Activated T-helper 1 cell treated with Interleukin-2 at 50 U/mL for 16 hours (primary cell): Measurements from ENCODE around the gene GPR62.
A peak's percentile ranks its signal among the peaks of the same experiment; 100 is the strongest.

Experiments
- DNase-seq: peaks from one replicate; pipeline ENCODE4 v3.0.0-alpha.2; 2020; ENCODE audit warnings: low read depth

GPR62 gene

DNA sequence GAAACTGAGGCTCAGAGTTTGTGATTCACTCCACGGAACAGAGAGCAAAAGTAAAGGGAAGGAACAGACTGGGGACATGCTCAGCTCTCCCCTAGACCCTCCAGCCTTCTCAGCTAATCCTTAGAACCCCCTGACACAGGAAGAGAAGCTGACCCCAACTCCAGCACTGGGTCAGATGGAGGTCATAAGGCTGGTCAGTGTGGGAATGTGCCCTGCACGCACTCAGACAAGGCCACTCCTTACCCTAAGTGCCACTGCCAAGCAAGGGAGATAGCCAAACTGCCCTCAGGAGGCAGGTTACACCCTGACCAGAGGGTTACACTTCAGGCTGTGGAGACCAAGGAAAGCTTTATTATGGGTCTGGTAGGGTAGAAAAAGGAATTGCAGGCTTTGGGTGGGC is 39.3 kb downstream of the GPR62 start:
- no peak for DNase-seq

DNA sequence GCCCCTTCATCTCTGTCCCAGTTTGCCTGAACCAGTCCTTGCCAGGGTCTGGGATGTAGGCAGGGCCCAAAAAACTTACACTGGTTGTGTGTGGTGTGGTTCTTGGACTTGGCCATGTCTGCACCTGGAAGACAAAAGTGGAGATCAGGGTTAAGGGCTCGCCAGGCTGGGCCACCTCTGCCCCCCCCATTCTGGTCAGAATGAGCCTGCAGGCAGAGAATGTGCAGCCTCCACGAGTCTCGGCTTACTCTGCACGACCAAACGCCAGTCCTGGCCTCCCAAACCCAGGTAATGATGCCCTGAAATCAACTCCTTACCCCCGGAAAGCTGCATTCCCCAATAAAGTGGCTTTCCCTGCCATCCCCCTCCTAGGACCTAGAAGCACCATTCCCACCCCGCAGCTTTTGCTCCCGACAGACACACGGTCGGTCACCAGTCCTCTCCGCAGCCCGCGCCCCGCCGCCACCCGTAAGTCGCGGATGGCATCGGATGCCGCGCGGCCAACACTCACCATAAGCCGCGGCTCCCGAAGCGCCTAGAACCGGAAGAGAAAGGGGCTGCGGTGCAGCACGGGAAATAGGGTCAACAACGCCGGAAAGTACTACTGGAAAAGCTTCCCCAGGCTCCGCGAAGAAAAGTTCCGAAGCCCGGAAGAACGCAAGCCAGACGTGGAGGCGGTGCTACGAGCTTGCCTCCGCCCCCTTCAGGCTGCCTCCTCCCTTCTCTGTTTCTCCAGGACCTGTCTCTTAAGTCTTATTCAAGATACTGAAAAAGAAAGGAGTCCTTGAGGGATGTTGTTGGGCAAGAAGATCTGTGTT is 40.4 kb downstream of the GPR62 start, which contains the start of gene RPL29:
Gene RPL29, minus strand, starts transcription at position 550 of the 818 bp plus-strand sequence. Its CDS starts 434 bp downstream, at position 116.
- peak; percentile 85 for DNase-seq

DNA sequence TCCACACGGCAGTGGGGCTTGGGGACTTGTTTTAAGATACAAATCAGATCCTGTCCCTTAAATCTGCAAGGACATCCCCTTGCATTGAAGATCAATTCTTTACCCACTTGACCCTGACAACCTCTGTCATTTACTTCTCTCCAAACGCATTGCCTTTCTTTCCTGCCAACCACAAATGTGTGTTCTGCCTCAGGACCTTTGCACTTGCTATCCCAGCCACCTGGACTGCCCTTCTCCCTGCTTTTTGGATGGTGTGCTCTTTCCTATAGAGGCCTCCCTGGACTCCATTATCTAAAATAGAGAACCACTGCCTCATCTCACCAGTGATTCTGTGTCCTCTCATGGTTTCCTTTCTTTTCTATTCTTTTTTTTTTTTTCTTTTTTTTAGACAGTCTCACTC is 42.0 kb downstream of the GPR62 start:
- no peak for DNase-seq

DNA sequence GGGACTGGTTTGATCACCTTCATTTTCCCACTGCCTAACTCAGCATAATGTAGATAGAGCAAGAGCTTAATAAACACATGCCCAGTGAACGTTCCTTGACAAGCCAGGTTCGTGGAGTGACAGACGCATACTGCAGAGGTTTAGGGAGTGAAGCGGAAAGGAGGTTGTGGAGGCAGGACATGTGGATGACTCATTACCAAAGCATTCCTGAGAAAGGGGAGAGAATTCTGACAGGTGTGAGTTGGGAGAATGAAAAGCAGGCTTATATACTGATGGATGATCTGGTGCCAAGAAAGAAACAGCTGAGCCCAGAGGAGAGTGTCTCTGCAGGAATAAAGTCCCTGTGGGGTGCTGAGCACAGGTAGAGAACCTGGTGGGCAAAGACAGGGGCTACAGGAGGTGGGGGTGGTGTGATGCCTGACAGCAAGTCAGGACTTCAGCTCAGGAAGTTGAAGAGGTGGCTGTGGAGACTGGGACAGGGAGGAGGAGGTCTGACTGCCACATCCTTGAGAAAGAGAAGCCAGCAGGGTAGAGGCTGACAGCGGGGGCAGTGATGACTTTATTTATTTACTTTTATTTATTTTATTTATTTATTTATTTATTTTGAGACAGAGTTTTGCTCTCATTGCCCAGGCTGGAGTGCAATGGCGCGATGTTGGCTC is 42.9 kb downstream of the GPR62 start:
- DNase-seq: no peak

DNA sequence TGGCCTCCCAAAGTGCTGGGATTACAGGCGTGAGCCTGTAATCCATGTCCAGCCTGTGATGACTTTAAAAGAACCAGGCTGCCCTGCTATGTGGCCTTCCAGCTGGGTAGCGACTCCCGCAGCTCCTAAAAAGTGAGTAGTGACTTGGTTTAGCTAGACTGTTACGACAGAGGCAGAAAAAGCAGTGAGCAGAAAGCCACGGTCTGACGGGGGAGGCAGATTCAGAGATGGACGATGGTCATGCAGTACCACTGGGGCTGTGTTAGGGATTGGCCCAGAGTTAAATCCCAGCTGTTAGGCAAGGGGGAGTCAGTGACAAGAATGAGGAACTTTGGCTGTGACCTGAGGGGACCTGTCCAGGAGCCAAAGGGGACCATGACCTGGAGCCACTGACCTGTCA is 43.6 kb downstream of the GPR62 start:
- no peak for DNase-seq

DNA sequence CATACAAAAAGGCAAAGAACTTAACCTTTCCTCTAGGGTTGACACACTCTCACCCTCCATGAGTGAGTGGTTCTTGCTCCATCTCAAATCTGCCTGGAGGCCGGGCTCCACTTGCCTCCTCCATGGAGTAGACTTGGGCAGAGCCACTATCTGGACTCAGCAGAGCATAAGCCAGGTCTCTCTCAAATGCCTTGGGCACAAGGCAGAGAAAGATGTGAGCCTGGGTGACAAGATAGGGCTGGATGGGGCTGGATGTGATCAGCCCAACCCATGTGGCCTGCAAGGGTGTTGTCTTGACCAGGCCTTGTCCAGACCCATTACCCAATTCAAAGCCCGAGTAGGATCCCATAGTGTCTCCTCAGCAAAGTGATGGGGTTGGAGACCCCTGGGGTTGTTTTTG is 44.7 kb downstream of the GPR62 start:
- DNase-seq: no peak

DNA sequence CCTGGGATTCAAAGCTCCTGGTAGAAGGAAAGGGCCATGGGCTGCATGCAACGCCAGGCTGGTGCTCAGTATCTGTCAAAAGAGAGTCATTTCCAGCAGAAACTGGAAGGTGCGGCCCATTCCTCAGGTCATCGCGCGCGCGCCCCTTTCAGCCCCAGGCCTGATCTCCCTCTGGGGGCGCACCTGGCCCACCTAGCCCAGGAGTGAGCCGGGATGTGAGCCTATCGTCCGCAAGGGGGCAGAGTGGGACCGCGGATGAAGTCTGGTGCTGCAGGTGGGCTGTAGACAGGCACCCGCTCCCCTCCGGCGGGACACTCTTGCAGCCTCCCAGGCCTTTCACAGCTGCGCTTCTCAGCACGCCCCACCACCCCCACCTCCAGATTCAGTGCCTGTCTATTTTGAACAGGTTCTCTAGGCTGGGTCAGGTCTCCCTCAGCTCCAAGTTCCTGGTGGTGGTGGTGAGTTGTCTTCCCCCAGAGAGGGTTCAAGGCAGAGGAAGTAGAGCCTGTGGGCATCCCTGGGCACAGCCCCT is 46.3 kb downstream of the GPR62 start:
- DNase-seq: peak; percentile 76

DNA sequence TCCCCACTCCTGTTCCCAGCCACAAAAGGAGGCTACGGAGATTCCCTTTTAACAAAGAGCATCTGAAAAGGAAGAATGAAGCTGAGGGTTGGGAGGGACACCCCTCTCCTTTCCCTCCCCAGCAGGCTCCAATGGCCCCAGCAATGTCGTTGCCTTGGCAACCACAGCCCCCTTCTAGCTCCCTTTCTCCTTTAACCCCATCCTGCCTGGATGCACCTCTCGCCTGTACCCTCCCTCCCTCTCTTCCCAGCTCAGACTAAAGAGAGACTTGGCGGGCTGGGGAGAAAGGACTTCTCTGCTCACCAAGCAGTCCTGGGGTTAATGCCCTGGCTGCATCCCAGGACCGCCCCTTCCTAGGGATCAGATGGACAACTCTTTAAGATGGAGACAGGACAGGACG is 47.6 kb downstream of the GPR62 start:
- no peak for DNase-seq

DNA sequence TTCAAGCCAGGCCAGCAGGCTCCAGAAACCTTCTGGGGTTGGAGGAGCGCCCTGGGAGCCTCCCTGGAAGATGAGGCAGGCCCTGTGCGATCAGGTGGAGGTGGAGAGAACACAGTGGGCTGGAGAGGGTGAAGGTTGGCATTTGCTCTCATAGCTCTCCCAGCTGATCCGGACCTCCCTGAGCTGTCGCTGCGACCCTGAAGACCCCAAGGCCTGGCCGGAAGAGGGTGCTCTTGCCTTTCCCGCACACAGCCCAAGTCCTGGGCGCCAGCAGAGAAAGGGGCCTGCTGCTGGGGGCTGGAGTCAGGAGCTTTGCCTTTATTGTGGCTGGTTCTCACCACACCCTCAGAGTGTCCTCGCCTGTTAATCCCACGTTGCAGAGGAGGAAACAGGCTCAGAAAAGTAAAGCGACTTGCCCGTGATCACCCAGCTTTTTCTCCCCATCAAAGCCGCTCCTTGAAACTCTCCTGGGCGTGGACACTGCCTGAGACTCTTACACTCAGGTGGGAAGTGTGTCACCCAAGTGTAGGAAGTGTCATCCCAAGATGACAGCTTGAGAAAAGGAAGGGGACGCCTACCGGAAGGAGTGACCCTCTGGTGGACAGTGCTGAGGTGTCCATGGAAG is 49.1 kb downstream of the GPR62 start:
- DNase-seq: no peak

DNA sequence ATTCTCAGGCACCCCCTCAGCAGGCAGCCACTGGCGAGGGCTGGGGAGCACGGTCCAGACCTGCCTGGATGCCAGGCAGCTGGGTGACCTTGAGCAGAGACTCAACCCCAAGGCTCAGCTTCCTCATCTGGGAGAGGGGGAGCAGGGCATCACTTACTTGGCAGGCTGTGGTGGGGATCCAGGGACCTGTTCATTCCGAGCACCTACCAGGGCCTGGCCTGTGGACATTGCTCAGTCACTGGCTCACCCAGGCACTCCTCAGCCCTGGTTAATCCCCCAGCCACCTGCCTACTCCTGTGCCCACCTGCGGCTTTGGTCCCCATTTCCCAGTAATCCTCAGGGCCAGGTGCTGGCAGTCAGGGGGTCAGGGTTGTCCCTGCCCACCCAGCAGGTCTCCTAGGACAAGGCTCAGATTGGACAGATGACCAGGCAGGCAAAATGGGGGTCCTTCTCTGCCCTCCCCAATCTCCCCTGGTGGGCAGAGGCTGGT is 49.8 kb downstream of the GPR62 start:
- DNase-seq: no peak

DNA sequence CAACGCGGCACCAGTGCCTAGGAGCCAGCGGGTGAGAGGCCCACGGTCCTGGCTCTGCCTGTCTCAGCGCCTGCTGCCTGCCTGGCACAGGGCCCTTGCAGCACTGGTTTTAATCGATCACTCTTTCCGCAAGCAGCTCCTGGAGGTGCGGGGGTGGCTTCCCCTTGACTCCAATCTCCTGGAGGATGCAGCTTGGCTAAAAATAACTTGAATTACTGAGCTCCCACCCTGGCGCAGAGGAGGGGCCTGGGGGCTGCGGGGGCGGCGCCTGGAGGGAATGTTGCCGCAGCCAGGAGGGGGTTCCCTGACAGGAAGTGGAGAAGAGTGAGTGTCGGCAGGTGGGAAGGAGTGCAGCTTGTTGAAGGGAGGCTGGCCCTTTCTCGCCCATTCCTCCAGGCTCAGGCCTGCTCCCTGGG is 50.4 kb downstream of the GPR62 start:
- DNase-seq: no peak

DNA sequence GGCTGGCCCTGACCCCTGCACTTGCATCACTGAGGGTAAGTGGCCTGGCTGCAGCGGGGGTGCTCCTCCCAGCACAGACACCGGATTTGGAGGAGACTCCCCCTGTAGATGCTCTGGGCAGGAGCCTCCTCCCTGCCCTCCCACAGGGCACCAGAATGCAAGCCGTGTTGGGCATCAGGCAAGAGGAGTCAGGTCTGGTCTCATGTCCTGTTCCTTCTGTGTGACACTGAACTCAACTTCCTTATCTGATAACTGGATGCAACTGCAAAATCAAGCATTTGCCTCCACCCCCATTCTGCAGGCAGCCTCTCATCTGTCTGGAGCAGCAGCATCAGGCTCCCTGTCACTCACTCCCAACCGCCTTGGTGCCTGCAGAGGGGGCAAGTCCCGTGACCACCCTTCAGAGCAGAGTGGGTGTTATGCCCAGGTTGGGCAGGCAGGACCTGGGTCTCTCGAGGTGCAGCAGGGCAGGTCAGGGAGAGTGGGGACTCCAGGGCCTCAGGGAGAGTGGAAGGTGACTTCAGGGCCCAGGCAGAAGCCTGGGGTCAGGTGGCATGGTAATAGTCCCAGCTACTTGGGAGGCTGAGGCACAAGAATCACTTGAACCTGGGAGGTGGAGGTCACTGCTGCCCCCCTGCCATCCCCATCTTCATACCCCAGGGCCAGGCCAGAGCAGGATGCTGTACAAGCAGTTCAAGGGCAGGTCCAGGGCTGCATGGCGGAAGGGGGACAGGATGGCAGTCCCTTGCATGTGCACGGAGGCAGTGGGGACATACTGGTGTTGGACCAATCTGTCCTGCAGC is 51.0 kb downstream of the GPR62 start:
- no peak for DNase-seq

DNA sequence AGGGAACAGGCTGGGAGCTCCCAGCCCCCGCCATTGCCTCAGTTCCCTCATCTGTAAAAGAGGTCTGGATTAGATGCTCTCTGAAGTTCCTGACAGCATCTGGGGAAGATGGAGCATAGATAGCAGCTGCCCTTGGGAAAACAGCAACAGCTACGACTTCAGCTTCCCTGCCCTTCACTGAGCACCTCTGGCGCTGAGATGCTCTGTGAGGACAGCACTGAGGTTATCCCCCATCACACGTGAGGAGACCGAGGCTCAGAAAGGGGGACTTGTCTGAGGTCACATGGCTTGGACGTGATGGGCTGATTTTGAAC is 51.6 kb downstream of the GPR62 start:
- no peak for DNase-seq
